Activated naive CD8-positive, alpha-beta T cell (primary cell): ENCODE measurements around the gene CCDC30.

Experiments used
- H3K27ac Mint-ChIP-seq: one replicate; pipeline ENCODE4 v1.8.0; 2021; ENCODE audit warnings: mixed read lengths
- H3K27me3 Mint-ChIP-seq: one replicate; pipeline ENCODE4 v1.8.0; 2021; ENCODE audit warnings: mixed read lengths
- H3K36me3 Mint-ChIP-seq: one replicate; pipeline ENCODE4 v1.8.0; 2021; ENCODE audit warnings: mixed read lengths
- H3K4me1 Mint-ChIP-seq: one replicate; pipeline ENCODE4 v1.8.0; 2021; ENCODE audit warnings: low read depth, mixed read lengths
- H3K4me3 Mint-ChIP-seq: one replicate; pipeline ENCODE4 v1.8.0; 2021; ENCODE audit warnings: mild to moderate bottlenecking, mixed read lengths
- H3K9me3 Mint-ChIP-seq: one replicate; pipeline ENCODE4 v1.8.0; 2021; ENCODE audit warnings: low read depth, mixed read lengths

The CCDC30 gene

DNA sequence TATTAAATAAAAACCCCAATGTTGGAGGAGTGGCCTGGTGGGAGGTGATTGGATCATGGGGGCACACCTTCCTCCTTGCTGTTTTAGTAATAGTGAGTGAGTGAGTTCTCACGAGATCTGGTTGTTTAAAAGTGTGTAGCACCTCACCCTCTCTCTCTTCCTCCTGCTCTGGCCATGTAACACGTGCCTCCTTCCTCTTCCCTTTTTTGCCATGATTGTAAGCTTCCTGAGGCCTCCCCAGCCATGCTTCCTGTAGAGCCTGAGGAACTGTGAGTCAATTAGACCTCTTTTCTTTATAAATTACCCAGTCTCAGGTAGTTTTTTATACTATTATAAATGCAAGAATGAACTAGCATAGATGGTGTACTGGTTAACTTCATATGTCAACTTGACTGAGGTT lies 68.0 kb downstream of the CCDC30 start:
- H3K4me1 Mint-ChIP-seq = peaks cover 7% of the 10 kb centered on the region
- H3K9me3 Mint-ChIP-seq = no peaks in the 10 kb centered on the region
- no peaks in the 10 kb centered on the region for H3K36me3 Mint-ChIP-seq
- H3K27ac Mint-ChIP-seq = no peak overlapping the region
- H3K4me3 Mint-ChIP-seq = no peak overlapping the region
- no peaks in the 10 kb centered on the region for H3K27me3 Mint-ChIP-seq

DNA sequence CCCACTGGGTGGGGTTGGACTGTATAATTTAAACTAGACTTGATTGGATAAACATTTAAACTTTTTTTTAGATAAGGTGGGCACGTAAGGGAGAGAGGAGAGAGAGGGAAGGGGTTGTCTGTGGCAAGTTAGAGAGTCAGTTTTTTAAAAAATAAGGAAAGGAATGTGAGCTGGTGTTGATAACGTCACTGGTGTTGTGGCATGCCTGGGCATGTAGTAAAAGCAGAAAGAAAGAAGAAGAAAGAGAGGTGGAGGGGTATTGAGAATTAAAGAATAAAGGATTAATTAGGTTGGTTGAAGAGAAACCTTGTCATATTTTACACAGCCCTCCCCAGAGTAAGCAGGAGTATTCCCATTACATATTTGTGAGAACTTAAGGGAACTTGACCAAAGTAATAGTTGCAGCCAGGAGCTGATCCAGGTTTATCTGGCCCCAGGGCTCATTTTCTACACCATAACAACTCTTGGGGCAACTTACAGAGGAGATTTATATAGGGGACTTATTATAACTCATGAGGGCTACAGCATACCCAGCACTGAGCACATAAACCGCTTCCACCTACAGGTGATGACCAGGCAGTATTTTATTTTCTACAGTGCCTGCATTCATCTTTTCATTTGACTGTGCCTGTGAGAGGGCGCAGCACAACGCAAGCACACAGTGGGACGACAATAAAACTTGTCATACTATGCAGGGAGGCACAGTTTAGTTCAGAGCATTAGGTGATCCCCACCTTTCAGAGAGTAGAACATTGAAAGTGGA lies 70.2 kb downstream of the CCDC30 start:
- Mint-ChIP-seq H3K9me3 (peaks cover 4% of the 10 kb centered on the region), H3K36me3 (peaks cover 9% of the 10 kb centered on the region), H3K4me1 (peaks cover 7% of the 10 kb centered on the region), H3K27ac (no peak overlapping the region), H3K4me3 (no peak overlapping the region), H3K27me3 (no peaks in the 10 kb centered on the region)

DNA sequence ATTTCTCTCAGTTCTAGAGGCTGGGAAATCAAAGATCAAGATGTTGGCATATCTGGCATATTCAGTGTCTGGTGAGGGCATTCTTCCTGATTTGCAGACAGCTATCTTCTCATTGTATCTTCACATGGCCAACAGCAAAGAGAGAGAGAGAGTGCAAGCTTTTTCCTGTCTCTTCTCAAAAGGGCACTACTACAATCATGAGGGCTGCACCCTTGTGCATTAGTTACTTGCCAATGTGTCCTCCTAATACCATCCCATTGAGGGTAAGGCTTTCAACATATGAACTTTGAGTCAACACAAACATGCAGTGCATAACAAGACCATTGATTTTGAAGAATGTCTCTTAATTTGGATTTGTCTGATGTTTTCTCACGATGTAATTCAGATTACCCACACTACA lies 78.0 kb downstream of the CCDC30 start:
- Mint-ChIP-seq H3K27ac (no peak overlapping the region), H3K4me1 (no peaks in the 10 kb centered on the region), H3K27me3 (no peaks in the 10 kb centered on the region), H3K4me3 (no peak overlapping the region), H3K9me3 (peaks cover 4% of the 10 kb centered on the region), H3K36me3 (peaks cover 15% of the 10 kb centered on the region)

DNA sequence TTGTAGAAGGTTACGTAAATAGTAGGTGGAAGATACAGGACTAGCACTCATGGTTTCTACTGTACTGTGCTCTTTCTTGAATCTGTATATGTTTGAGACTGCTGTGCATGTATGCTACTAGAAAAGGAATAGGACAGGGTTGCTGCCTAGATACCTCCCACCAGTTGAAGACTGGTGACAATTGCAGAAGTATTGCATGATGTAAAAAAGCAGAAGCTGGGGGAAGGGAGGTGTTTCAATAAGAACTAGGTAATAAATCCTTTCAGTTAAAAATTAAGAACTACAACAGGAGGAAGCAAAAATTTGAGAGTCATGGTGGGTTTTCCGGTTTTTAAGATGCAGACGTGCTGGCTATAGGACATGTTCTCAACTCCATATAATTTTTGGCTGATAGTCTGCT lies 88.1 kb downstream of the CCDC30 start:
- peaks cover 16% of the 10 kb centered on the region for H3K36me3 Mint-ChIP-seq
- H3K4me1 Mint-ChIP-seq = no peaks in the 10 kb centered on the region
- H3K27me3 Mint-ChIP-seq = no peaks in the 10 kb centered on the region
- H3K27ac Mint-ChIP-seq = no peak overlapping the region
- no peaks in the 10 kb centered on the region for H3K9me3 Mint-ChIP-seq
- H3K4me3 Mint-ChIP-seq = no peak overlapping the region

DNA sequence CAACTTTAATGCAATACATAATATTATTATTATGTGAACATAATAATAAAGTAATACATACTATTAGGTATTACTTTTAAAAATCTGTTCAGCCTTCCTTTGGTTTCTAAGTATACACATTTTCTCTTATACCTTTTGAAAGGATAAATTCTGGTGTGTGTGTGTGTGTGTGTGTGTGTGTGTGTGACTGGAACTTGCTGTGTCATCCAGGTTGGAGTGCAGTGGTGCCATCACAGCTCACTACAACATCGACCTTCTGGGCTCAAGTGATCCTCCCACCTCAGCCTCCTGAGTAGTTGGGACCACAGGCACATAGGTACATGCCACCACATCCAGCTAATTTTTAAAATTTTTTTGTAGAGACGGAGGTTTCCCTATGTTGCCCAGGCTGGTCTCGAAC lies 88.5 kb downstream of the CCDC30 start:
- no peak overlapping the region for H3K4me3 Mint-ChIP-seq
- H3K36me3 Mint-ChIP-seq = peaks cover 16% of the 10 kb centered on the region
- H3K9me3 Mint-ChIP-seq = no peaks in the 10 kb centered on the region
- no peak overlapping the region for H3K27ac Mint-ChIP-seq
- H3K27me3 Mint-ChIP-seq = no peaks in the 10 kb centered on the region
- no peaks in the 10 kb centered on the region for H3K4me1 Mint-ChIP-seq

DNA sequence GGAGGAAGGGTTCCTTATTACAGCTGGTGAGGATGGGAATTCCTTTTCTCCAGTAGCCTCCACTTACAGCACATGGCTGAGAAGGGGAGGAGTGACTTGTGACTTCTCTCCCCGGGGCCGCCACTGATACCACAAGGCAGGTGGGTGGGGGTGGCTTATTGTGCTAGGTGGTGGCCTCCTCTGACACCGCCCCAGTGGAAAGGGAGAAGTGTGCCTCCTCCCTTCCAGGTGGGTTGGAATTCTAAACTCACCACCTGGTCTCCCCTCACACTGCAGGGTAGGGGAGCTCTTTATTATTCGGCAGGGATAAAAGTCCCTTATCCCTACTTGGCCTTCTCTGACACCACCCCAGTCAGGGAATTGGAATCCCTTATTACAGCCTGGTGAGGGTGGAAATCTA lies 89.5 kb downstream of the CCDC30 start:
- Mint-ChIP-seq H3K9me3 (no peaks in the 10 kb centered on the region), H3K4me3 (no peak overlapping the region), H3K27ac (no peak overlapping the region), H3K36me3 (peaks cover 10% of the 10 kb centered on the region), H3K27me3 (no peaks in the 10 kb centered on the region), H3K4me1 (no peaks in the 10 kb centered on the region)

DNA sequence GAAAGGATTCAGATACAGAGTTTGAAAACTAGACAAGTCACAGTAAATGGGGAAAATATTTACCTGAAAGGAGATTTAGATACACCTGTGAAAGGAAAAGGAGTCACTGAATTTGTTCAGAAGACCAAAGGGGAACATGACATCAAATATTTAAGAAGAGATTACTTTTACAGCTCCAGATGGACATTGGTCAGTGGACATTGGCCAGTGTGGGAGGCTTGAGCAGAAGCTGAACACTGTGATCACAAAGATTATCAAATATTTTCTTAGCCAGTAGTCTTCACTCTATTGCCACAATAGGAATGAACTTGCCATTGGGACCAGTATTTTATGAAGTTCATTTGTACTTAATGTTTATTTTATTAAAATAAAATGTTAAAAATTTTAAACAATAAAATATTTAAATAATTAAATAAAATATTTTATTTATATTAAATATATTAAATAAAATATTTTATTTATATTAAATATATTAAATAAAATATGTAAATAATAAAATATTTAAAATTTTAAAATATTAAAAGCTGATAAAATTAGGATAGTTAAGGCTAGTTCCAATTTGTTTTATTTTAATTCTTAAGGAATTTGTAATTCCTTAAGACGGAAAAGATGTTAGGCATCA lies 94.3 kb downstream of the CCDC30 start:
- Mint-ChIP-seq H3K4me3 (no peak overlapping the region), H3K36me3 (peaks cover 19% of the 10 kb centered on the region), H3K9me3 (peaks cover 9% of the 10 kb centered on the region), H3K27me3 (no peaks in the 10 kb centered on the region), H3K27ac (no peak overlapping the region), H3K4me1 (no peaks in the 10 kb centered on the region)

DNA sequence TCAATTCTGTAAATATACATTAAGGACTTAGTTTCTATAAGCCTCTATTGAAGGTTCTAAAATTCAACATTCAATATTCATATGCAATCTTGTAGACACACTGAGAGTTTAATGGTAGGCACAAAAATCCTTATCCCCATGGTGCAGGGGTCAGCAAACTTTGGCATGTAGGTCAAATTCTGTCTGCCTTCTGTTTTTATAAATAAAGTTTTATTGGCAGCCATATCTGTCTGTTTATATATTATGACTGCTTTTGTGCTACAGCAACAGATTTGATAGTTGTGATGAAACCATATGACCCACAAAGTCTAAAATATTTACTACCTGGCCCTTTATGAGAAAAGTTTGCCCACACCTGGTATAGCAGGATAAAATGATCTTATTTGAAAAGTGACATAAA lies 104.0 kb downstream of the CCDC30 start:
- no peaks in the 10 kb centered on the region for H3K9me3 Mint-ChIP-seq
- H3K4me1 Mint-ChIP-seq = no peaks in the 10 kb centered on the region
- no peak overlapping the region for H3K27ac Mint-ChIP-seq
- H3K36me3 Mint-ChIP-seq = peaks cover 10% of the 10 kb centered on the region
- no peaks in the 10 kb centered on the region for H3K27me3 Mint-ChIP-seq
- H3K4me3 Mint-ChIP-seq = no peak overlapping the region

DNA sequence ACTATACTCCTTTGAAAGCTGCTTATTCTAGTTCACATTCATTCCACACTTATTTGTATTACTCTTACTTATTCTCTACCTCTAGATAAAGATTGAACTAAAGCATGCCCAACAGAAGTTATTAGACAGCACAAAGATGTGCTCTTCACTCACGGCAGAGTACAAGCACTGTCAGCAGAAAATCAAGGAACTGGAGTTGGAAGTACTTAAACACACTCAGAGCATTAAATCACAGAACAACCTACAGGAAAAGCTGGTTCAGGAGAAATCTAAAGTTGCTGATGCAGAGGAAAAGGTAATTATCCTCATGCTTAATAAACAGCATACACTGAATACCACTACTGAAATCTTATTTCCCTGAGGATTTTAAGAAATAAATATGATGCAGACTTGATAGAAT lies 113.8 kb downstream of the CCDC30 start:
- Mint-ChIP-seq H3K4me3 (no peak overlapping the region), H3K27ac (no peak overlapping the region), H3K9me3 (no peaks in the 10 kb centered on the region), H3K36me3 (peaks cover 2% of the 10 kb centered on the region), H3K27me3 (no peaks in the 10 kb centered on the region), H3K4me1 (no peaks in the 10 kb centered on the region)

DNA sequence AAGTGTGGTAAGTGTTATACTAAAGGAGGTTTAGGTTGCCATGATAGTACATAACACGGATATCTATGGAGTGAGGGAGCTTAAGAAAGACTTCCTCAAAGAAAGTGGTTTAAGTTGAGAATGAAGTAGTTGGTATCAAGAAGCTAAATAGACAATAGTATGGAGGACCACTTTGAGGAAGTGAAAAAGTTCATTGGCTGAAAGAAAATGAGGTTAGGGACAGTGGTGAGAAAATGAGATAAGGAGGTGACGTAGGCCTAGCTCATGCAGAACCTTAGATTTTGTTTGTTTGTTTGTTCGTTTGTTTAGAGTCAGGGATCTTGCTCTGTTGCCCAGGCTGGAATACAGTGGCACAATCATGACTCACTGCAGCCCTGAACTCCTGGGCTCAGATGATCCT lies 122.9 kb downstream of the CCDC30 start:
- Mint-ChIP-seq H3K27me3 (no peaks in the 10 kb centered on the region), H3K4me1 (no peaks in the 10 kb centered on the region), H3K27ac (no peak overlapping the region), H3K36me3 (peaks cover 34% of the 10 kb centered on the region), H3K9me3 (peaks cover 10% of the 10 kb centered on the region), H3K4me3 (no peak overlapping the region)

DNA sequence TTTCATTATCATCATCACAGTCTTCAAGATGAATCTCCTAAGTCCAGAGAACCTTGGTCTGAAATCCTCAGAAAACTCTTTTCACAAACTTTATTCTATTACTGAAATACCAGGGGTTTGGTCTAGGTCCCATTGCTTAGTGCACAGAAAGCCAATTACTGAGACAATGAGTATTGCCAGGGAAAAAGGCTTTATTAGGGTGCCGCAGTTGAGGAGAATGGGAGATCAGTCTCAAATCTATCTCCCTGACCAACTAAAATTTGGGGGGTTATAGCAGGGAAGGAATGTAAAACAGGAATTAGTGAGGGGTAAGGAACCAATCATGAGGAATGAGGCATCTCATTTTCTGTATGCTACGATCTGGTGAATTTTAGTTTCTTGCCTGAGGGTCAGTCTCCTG lies 124.7 kb downstream of the CCDC30 start:
- no peaks in the 10 kb centered on the region for H3K4me1 Mint-ChIP-seq
- no peak overlapping the region for H3K4me3 Mint-ChIP-seq
- peaks cover 10% of the 10 kb centered on the region for H3K9me3 Mint-ChIP-seq
- no peaks in the 10 kb centered on the region for H3K27me3 Mint-ChIP-seq
- H3K27ac Mint-ChIP-seq = no peak overlapping the region
- peaks cover 34% of the 10 kb centered on the region for H3K36me3 Mint-ChIP-seq

DNA sequence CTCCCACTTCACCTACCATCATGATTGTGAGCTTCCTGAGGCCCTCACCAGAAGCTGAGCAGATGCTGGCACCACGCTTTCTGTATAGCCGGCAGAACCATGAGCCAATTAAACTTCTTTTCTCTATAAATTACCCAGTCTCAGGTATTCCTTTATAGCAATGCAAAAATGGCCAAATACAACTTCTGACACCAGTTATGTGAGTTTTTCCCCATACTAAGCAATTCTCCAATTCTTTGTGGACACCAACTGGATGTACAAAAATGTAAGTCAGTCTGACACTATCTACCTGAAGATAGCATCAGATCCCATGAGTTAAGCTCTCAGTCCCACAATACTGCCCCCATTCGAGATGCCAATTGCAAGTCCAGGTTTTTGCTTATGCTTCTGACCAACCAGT lies 129.7 kb downstream of the CCDC30 start:
- no peak overlapping the region for H3K4me3 Mint-ChIP-seq
- H3K9me3 Mint-ChIP-seq = peaks cover 2% of the 10 kb centered on the region
- H3K27ac Mint-ChIP-seq = no peak overlapping the region
- H3K4me1 Mint-ChIP-seq = no peaks in the 10 kb centered on the region
- H3K36me3 Mint-ChIP-seq = peaks cover 19% of the 10 kb centered on the region
- no peaks in the 10 kb centered on the region for H3K27me3 Mint-ChIP-seq

DNA sequence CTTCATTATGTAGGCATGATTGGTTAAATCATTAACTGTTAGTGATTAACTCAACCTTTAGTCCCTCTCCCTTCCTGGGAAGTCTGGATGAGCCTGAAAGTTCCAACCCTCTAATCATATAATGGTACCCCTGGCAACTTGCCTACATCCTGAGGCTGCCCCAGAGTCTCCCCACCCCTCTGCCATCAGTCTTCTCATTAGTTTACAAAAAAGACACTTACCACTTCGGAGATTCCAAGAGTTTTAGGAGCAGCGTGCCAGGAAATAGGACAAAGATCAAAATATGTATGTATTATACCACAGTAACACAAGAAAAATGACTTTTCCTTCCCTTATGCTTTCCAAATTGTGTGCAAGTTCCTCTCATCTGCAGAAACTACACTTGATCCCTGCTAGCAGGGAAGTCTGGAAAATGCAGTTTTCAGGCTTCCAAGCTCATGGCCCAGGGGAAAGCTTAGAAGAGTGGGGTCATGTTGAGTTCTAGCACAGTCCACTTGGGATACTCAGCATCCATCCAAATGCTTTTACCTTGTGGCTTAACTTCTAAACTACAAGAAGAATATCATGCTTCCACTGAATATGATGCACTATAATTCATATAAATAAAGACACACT lies 130.5 kb downstream of the CCDC30 start:
- no peak overlapping the region for H3K27ac Mint-ChIP-seq
- H3K4me1 Mint-ChIP-seq = no peaks in the 10 kb centered on the region

DNA sequence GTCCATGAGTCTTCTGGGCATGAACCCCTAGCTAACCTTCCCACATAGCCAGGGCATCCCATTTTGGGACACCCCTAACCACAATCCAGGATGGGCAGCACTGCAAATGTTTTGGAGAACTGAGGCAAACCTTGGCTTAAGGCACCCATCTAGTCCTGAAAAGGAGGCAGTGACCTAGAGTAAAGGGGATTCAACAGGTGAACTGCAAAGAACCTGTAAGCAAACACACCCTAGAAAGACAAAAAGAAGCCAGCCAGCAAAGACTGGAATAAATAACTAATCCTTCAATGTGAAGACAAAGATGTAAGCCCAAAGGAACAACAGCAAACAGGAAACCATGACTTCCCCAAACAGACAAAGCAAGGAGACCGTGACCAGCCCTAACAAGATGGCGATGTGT lies 138.4 kb downstream of the CCDC30 start:
- H3K27me3 Mint-ChIP-seq = no peaks in the 10 kb centered on the region
- peaks cover 4% of the 10 kb centered on the region for H3K9me3 Mint-ChIP-seq
- H3K27ac Mint-ChIP-seq = no peak overlapping the region
- no peak overlapping the region for H3K4me3 Mint-ChIP-seq
- H3K4me1 Mint-ChIP-seq = no peaks in the 10 kb centered on the region
- H3K36me3 Mint-ChIP-seq = no peaks in the 10 kb centered on the region

More for the DNA sequence above, 130.5 kb downstream of the CCDC30 start:
- H3K36me3 Mint-ChIP-seq = peaks cover 15% of the 10 kb centered on the region
- no peaks in the 10 kb centered on the region for H3K27me3 Mint-ChIP-seq
- no peak overlapping the region for H3K4me3 Mint-ChIP-seq
- H3K9me3 Mint-ChIP-seq = no peaks in the 10 kb centered on the region

DNA sequence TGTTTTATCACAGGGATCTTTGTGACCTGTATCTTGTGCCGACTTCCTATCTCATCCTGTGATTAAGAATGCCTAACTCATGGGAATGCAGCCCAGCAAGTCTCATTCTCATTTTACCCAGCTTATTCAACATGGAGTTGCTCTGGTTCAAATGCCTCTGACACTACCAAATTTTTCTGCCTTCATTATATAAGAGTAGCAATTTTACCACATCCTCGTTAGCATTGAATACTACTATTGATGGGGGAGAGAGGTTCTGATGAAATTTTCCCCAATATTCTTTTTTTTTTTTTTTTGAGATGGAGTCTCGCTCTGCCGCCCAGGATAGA lies 150.7 kb downstream of the CCDC30 start:
- Mint-ChIP-seq H3K27me3 (no peaks in the 10 kb centered on the region), H3K36me3 (peaks cover 3% of the 10 kb centered on the region), H3K4me3 (no peak overlapping the region), H3K27ac (no peak overlapping the region), H3K4me1 (no peaks in the 10 kb centered on the region), H3K9me3 (no peaks in the 10 kb centered on the region)

DNA sequence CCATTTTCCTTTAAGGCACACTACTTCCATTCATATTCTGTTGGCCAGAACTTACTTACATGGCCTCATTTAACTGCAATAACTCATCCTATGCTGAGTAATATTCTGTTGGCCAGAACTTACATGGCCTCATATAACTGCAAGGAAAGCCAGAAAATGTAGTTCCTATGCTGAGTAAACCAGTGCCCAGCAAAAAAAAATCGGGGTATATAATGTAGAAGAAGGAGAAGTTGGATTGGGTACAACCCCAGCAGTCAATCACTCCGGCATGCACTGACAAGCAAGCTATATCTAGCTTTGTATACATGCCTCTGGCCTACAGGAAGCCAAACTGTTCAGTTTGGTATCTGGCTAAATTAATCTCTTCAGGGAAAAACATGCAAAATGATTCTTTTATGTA lies 155.8 kb downstream of the CCDC30 start:
- Mint-ChIP-seq H3K36me3 (peaks cover 3% of the 10 kb centered on the region), H3K27me3 (no peaks in the 10 kb centered on the region), H3K4me3 (no peak overlapping the region), H3K27ac (no peak overlapping the region), H3K4me1 (no peaks in the 10 kb centered on the region), H3K9me3 (no peaks in the 10 kb centered on the region)
